Stimulated activated memory B cell treated with anti-CD40 and anti-IgM and Interleukin-4, amounts not matched to agents 10 μg/mL and 1 μg/mL and 100 μg/mL, for 72 hours (primary cell): ENCODE measurements around the gene BANK1.

Experiments
- ATAC-seq: fragments of 150-1000 bp; cut with Tn5 transposase; 2 replicates; pipeline ENCODE4 v1.10.0; 2021
- H3K27ac Mint-ChIP-seq: one replicate; pipeline ENCODE4 v1.8.0; 2022; ENCODE audit warnings: mild to moderate bottlenecking, mixed read lengths
- H3K27me3 Mint-ChIP-seq: one replicate; pipeline ENCODE4 v1.8.0; 2022; ENCODE audit warnings: mixed read lengths
- H3K36me3 Mint-ChIP-seq: one replicate; pipeline ENCODE4 v1.8.0; 2022; ENCODE audit warnings: mixed read lengths
- H3K4me1 Mint-ChIP-seq: one replicate; pipeline ENCODE4 v1.8.0; 2022; ENCODE audit warnings: mixed read lengths
- H3K4me3 Mint-ChIP-seq: one replicate; pipeline ENCODE4 v1.8.0; 2022; ENCODE audit warnings: mild to moderate bottlenecking, moderate library complexity, mixed read lengths
- H3K9me3 Mint-ChIP-seq: one replicate; pipeline ENCODE4 v1.8.0; 2022; ENCODE audit warnings: mixed read lengths

Gene BANK1

DNA sequence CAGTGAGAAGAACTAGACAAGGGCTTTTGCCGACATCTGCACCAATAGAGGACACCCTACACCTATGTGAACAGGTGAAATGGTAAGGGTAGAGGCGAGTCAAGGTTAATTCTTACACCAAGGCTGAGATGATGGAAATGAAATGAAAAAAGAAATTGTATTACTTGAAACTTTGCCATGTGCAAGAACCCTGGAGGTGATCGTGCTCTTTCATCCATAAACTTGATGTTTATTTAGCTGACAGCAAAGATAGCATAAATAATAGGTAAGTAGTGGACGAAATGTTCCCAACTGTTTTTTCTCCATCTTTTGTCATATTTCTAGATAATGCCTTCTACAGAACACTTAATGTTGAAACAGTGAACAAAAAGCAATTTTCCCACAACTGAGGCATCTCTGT is 162.5 kb downstream of the BANK1 start:
- H3K9me3 Mint-ChIP-seq = no peaks in the 10 kb centered on the region
- H3K27me3 Mint-ChIP-seq = no peaks in the 10 kb centered on the region
- no peak for ATAC-seq
- H3K36me3 Mint-ChIP-seq = peaks cover 50% of the 10 kb centered on the region
- peak overlapping the region; percentile 71 for H3K27ac Mint-ChIP-seq
- H3K4me3 Mint-ChIP-seq = no peak overlapping the region
- peaks cover 41% of the 10 kb centered on the region for H3K4me1 Mint-ChIP-seq

GRCh38 chr4:101953949-101954348 is 163.4 kb downstream of the BANK1 start:
- Mint-ChIP-seq H3K36me3 (peaks cover 56% of the 10 kb centered on the region), H3K27me3 (no peaks in the 10 kb centered on the region), H3K4me3 (no peak overlapping the region), H3K27ac (peak overlapping the region; percentile 71), H3K4me1 (peaks cover 35% of the 10 kb centered on the region), H3K9me3 (no peaks in the 10 kb centered on the region)
- ATAC-seq = no peak

DNA sequence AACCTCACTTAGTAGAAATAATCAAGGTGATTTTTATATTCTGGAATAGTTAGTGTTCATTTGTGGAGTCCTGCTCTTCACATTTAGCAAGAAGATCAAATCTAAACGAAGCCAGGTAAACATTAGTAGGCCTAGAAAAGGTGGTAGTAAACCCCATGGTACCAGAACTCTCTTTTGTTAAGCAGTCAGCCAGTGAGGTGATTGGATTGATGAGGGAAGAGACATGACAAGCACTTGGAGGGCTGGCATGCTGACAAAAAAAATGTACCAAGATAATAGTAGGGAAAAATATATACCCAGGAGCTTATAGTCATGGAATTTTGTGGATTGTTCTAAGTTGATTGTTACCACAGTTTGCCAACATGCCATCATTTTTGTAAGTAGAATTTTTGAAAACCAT is 163.8 kb downstream of the BANK1 start:
- Mint-ChIP-seq H3K4me1 (peaks cover 32% of the 10 kb centered on the region), H3K9me3 (no peaks in the 10 kb centered on the region), H3K27me3 (no peaks in the 10 kb centered on the region), H3K4me3 (no peak overlapping the region), H3K27ac (peak overlapping the region; percentile 71), H3K36me3 (peaks cover 53% of the 10 kb centered on the region)
- ATAC-seq = no peak

DNA sequence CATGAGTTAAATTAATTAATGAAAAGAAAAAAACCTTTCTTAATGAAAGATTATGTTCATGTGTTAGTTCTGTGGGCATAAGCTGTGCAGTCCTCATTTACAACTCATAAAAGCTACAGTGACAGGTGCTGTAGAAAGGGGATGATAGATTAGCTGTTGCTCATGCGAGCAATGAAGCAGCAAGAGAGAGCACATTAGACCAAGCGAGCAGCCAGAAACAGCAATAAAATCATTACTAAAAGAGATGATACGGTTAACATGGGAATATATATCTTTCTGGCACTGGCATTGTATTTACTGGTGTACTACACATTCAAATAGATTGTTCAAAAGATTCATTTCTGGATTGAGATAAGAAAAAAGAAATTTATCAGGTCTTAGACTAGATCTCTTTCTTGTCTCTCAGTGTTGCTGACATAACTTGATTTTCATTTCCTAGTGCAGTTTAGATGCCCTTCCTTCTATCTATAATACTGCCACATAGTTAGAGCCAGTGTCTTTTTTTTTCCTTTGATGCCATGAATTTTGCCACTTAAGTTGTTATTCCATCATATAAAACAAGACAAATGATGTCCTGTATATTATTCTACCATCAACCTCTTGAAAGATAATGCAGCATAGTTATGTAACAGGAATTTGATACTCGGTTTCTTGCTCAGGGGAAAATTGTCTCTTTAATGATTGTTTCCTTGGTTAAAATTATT is 164.6 kb downstream of the BANK1 start:
- no peak overlapping the region for H3K4me3 Mint-ChIP-seq
- ATAC-seq = no peak
- no peaks in the 10 kb centered on the region for H3K9me3 Mint-ChIP-seq
- H3K36me3 Mint-ChIP-seq = peaks cover 54% of the 10 kb centered on the region
- H3K4me1 Mint-ChIP-seq = peaks cover 34% of the 10 kb centered on the region
- H3K27ac Mint-ChIP-seq = peak overlapping the region; percentile 71
- no peaks in the 10 kb centered on the region for H3K27me3 Mint-ChIP-seq

DNA sequence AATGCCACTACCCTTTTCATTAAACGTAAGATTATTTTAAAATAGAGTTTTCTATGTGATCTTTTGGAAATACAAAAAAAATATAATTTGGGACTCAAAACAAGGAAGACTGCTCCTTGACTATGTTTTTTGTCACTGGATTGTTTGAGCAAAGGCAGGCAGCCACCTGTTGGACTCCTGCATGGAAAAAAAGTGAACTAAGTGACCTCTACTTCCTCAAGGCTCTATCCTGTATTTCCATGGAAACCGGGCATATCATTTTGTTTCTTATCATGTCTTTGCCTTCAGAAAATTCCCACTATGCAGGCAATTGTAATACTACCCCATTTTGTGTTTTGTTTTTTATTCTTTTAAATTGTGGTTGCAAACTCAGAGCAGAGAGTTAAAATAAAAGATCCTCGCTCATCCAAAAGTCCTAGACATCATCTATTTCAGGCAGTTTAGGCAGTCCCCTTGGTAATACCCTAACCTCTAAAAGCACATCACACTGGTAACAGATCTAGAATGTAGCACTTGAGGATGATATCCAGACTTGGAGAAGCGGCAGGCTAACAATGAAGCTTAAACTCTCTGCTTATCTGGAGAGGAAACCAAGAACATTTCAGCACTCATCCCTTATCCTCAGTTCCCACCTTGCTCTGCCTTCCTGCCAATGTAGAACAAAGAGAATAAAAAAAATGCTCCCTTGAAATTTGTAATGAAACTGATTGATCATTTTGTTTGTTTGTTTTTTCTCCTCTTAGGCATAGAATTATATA is 165.7 kb downstream of the BANK1 start:
- peaks cover 54% of the 10 kb centered on the region for H3K36me3 Mint-ChIP-seq
- H3K9me3 Mint-ChIP-seq = no peaks in the 10 kb centered on the region
- no peaks in the 10 kb centered on the region for H3K27me3 Mint-ChIP-seq
- ATAC-seq = no peak
- peaks cover 41% of the 10 kb centered on the region for H3K4me1 Mint-ChIP-seq
- peak overlapping the region; percentile 71 for H3K27ac Mint-ChIP-seq
- H3K4me3 Mint-ChIP-seq = no peak overlapping the region

DNA sequence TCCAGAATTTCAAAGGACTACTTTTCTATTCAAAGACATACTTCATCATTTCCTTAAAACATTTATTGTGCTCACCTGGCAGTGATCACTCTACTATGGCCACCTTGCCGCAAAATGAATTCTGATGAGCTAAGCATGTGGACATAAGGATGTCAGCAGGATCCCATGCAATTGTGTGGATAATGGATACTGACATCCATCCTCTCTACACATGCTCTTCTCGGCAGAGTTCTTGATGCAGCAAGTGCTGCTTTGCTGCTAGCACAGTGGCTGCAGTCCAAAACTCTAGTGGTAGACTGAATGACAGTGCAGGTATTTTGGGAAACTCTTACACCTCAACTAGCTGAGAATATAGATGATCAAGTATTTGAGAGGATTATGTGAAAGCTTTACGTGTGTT is 168.0 kb downstream of the BANK1 start:
- Mint-ChIP-seq H3K27ac (peak overlapping the region; percentile 22), H3K27me3 (no peaks in the 10 kb centered on the region), H3K36me3 (peaks cover 68% of the 10 kb centered on the region), H3K4me1 (peaks cover 52% of the 10 kb centered on the region), H3K9me3 (peaks cover under 1% of the 10 kb centered on the region), H3K4me3 (no peak overlapping the region)
- ATAC-seq = no peak

GRCh38 chr4:101960431-101960830 is 169.9 kb downstream of the BANK1 start:
- Mint-ChIP-seq H3K4me3 (no peak overlapping the region), H3K27ac (peak overlapping the region; percentile 22)

DNA sequence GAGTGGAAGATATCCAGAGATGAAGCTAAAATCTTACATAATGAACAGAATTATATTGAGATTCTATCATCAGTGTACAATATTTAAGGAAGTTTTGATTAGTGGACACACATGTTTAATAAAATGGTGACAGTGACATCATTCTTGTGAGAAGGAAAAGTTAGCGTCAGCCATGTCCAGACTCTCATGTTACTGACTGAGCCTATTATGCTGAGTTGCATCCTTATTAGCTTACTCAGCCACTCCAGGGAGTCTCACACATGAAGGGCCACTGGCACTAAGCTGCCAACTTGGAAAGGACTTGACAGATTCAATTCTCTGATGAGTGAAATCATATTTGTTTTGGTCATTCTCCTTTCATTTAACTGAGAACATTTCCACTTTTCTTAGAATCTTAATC is 170.6 kb downstream of the BANK1 start:
- H3K4me1 Mint-ChIP-seq = peaks cover 44% of the 10 kb centered on the region
- H3K4me3 Mint-ChIP-seq = no peak overlapping the region
- ATAC-seq = no peak
- no peaks in the 10 kb centered on the region for H3K27me3 Mint-ChIP-seq
- H3K36me3 Mint-ChIP-seq = peaks cover 61% of the 10 kb centered on the region
- peaks cover 4% of the 10 kb centered on the region for H3K9me3 Mint-ChIP-seq
- peak overlapping the region; percentile 22 for H3K27ac Mint-ChIP-seq

More at GRCh38 chr4:101960431-101960830, 169.9 kb downstream of the BANK1 start:
- Mint-ChIP-seq H3K9me3 (peaks cover 4% of the 10 kb centered on the region), H3K36me3 (peaks cover 62% of the 10 kb centered on the region), H3K4me1 (peaks cover 45% of the 10 kb centered on the region), H3K27me3 (no peaks in the 10 kb centered on the region)
- no peak for ATAC-seq

GRCh38 chr4:101967697-101968346 is 177.3 kb downstream of the BANK1 start:
- Mint-ChIP-seq H3K36me3 (peaks cover 66% of the 10 kb centered on the region), H3K27ac (peak overlapping the region; percentile 72), H3K27me3 (no peaks in the 10 kb centered on the region), H3K4me1 (peaks cover 67% of the 10 kb centered on the region), H3K9me3 (peaks cover 9% of the 10 kb centered on the region), H3K4me3 (no peak overlapping the region)
- ATAC-seq = no peak

- Mint-ChIP-seq H3K36me3 (peaks cover 62% of the 10 kb centered on the region), H3K27ac (peak overlapping the region; percentile 72), H3K4me3 (peak overlapping the region; percentile 4), H3K9me3 (peaks cover 9% of the 10 kb centered on the region), H3K4me1 (peaks cover 68% of the 10 kb centered on the region), H3K27me3 (no peaks in the 10 kb centered on the region)
- no peak for ATAC-seq
Measured at GRCh38 chr4:101968364-101968763, 177.8 kb downstream of the BANK1 start.

- Mint-ChIP-seq H3K4me3 (no peak overlapping the region), H3K36me3 (peaks cover 58% of the 10 kb centered on the region), H3K27ac (peak overlapping the region; percentile 48), H3K9me3 (peaks cover 5% of the 10 kb centered on the region), H3K4me1 (peaks cover 68% of the 10 kb centered on the region), H3K27me3 (no peaks in the 10 kb centered on the region)
- no peak for ATAC-seq
Measured at GRCh38 chr4:101969965-101970364, 179.4 kb downstream of the BANK1 start.

- H3K27me3 Mint-ChIP-seq = no peaks in the 10 kb centered on the region
- H3K4me1 Mint-ChIP-seq = peaks cover 63% of the 10 kb centered on the region
- peaks cover 54% of the 10 kb centered on the region for H3K36me3 Mint-ChIP-seq
- ATAC-seq = no peak
- peaks cover 5% of the 10 kb centered on the region for H3K9me3 Mint-ChIP-seq
- no peak overlapping the region for H3K4me3 Mint-ChIP-seq
- peak overlapping the region; percentile 48 for H3K27ac Mint-ChIP-seq
Measured at GRCh38 chr4:101970547-101971155, 180.1 kb downstream of the BANK1 start.

DNA sequence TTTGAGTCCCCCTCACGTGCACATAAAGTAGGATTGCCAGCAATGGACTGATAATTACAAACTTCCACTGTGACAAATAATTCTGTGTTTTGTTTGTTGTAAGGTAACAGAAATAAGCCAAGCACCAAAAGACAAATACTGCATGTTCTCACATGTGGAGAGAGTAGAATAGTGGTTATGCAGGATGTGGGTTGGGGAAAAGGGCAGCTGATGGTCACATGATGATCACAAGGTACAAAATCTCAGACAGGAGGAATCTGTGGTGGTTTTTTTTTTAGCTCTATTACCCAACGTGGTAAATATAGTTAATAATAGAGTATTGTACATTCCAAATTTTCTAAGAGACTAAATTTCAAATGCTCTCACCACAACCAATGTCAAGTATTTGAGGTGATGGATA is 182.3 kb downstream of the BANK1 start:
- Mint-ChIP-seq H3K27ac (peak overlapping the region; percentile 48), H3K4me3 (no peak overlapping the region), H3K36me3 (peaks cover 46% of the 10 kb centered on the region), H3K9me3 (peaks cover 5% of the 10 kb centered on the region), H3K27me3 (no peaks in the 10 kb centered on the region), H3K4me1 (peaks cover 66% of the 10 kb centered on the region)
- ATAC-seq = peak; percentile 57

DNA sequence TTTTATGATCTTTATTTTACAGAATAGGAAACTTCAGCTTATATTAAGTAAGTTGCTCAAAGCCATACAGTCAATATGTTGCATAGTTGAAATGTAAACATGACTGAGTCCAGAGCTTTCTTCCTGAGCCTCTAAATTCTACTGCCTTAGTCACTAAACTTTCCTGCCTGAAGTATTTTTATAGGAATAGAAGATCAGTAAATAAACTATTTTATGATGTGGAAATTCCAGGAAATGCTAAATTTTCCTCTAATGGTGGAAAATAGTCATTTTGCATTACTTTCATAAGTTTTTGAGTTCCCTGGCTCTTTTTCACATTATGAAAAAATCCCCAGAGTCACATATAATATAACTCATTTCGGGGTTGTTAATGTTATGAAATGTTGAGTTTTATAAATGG is 182.8 kb downstream of the BANK1 start:
- H3K4me1 Mint-ChIP-seq = peaks cover 60% of the 10 kb centered on the region
- no peak for ATAC-seq
- H3K27ac Mint-ChIP-seq = no peak overlapping the region
- H3K36me3 Mint-ChIP-seq = peaks cover 40% of the 10 kb centered on the region
- H3K4me3 Mint-ChIP-seq = no peak overlapping the region
- no peaks in the 10 kb centered on the region for H3K27me3 Mint-ChIP-seq
- peaks cover 5% of the 10 kb centered on the region for H3K9me3 Mint-ChIP-seq

GRCh38 chr4:101977076-101977475 is 186.5 kb downstream of the BANK1 start:
- Mint-ChIP-seq H3K4me3 (no peak overlapping the region), H3K9me3 (peaks cover 5% of the 10 kb centered on the region), H3K4me1 (peaks cover 51% of the 10 kb centered on the region), H3K27me3 (no peaks in the 10 kb centered on the region), H3K36me3 (peaks cover 28% of the 10 kb centered on the region), H3K27ac (peak overlapping the region; percentile 27)
- no peak for ATAC-seq
